Chondrocyte (in vitro differentiated cells): ENCODE data around the gene CWC27. TPM values are rescaled to one million over a fixed set of nuclear protein-coding genes. Genes with fewer than 3 reads are reported as not detected.
"Not testable (repeated sequence)": the region's sequence is repeated elsewhere in the genome, so short reads cannot be mapped to it uniquely, and the experiment has no call there.

Experiments
- DNase-seq: peaks from one replicate; pipeline ENCODE4 v3.0.0; 2021; ENCODE audit warnings: mixed read lengths, low spot score
- H3K27ac Mint-ChIP-seq: one replicate; pipeline ENCODE4 v1.8.0; 2021; ENCODE audit warnings: mild to moderate bottlenecking, moderate library complexity, mixed read lengths; ENCODE audit not compliant: unreplicated experiment
- H3K27me3 Mint-ChIP-seq: 2 replicates; pipeline ENCODE4 v1.8.0; 2021; ENCODE audit warnings: low read depth, mixed read lengths
- H3K36me3 Mint-ChIP-seq: 2 replicates; pipeline ENCODE4 v1.8.0; 2021; ENCODE audit warnings: low read depth, mixed read lengths
- H3K4me1 Mint-ChIP-seq: 2 replicates; pipeline ENCODE4 v1.8.0; 2021; ENCODE audit warnings: low read depth, mild to moderate bottlenecking, mixed read lengths
- H3K4me3 Mint-ChIP-seq: one replicate; pipeline ENCODE4 v1.8.0; 2021; ENCODE audit warnings: mild to moderate bottlenecking, moderate library complexity, mixed read lengths; ENCODE audit not compliant: unreplicated experiment
- H3K9me3 Mint-ChIP-seq: 2 replicates; pipeline ENCODE4 v1.8.0; 2021; ENCODE audit warnings: low read depth, mixed read lengths
- total RNA-seq: library from RNA; stranded (reverse); gene quantifications from 3 replicates; pipeline ENCODE4 v1.2.1, GENCODE V29; 2021
- TF ChIP-seq, protein P1 (sequence below): fragments of 200-600 bp; sonication (generic); IDR thresholded peaks from 2 replicates; pipeline ENCODE4 v1.5.0; 2021; ENCODE audit warnings: antibody characterized with exemption, mild to moderate bottlenecking, moderate library complexity

Gene CWC27
- total RNA-seq, 1 donor from 2014 or later, result 19.5 TPM

DNA sequence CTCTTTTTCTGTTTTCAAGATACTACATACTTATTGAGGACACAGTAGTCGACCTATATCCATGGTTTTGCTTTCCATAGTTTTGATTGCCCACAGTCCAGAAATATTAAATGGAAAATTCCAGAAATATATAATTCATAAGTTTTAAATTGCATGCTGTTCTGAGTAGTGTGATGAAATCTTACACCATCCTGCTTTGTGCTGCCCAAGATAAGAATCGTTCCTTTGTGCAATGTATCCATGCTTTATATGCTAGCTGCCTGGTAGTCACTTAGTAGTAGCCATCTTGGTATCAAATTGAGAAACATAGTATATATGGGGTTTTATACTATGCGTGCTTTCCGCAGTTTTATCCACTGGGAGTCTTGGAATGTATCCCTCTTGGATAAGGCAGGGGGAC lies 59.0 kb downstream of the CWC27 start:
- Mint-ChIP-seq H3K9me3 (peaks cover 4% of the 10 kb centered on the region), H3K27me3 (no peaks in the 10 kb centered on the region), H3K4me3 (no peak overlapping the region), H3K36me3 (peaks cover 1% of the 10 kb centered on the region), H3K27ac (no peak overlapping the region), H3K4me1 (peaks cover 15% of the 10 kb centered on the region)
- TF ChIP-seq, protein P1, sequence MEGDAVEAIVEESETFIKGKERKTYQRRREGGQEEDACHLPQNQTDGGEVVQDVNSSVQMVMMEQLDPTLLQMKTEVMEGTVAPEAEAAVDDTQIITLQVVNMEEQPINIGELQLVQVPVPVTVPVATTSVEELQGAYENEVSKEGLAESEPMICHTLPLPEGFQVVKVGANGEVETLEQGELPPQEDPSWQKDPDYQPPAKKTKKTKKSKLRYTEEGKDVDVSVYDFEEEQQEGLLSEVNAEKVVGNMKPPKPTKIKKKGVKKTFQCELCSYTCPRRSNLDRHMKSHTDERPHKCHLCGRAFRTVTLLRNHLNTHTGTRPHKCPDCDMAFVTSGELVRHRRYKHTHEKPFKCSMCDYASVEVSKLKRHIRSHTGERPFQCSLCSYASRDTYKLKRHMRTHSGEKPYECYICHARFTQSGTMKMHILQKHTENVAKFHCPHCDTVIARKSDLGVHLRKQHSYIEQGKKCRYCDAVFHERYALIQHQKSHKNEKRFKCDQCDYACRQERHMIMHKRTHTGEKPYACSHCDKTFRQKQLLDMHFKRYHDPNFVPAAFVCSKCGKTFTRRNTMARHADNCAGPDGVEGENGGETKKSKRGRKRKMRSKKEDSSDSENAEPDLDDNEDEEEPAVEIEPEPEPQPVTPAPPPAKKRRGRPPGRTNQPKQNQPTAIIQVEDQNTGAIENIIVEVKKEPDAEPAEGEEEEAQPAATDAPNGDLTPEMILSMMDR, result no peak
- DNase-seq, result no peak

DNA sequence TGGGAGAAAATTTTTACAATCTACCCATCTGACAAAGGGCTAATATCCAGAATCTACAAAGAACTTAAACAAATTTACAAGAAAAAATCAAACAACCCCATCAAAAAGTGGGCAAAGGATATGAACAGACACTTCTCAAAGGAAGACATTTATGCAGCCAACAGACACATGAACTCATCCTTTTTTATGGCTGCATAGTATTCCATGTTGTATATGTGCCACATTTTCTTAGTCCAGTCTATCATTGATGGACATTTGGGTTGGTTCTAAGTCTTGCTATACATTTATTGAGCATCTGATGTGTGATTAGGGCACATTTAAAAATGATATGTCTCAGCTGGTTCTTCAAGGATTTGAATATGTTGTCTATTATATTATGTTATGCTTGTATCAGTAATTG lies 61.9 kb downstream of the CWC27 start:
- H3K4me3 Mint-ChIP-seq, H3K9me3 Mint-ChIP-seq, H3K27me3 Mint-ChIP-seq, DNase-seq, H3K36me3 Mint-ChIP-seq, H3K27ac Mint-ChIP-seq: not testable (repeated sequence)
- peaks cover 12% of the 10 kb centered on the region for H3K4me1 Mint-ChIP-seq

DNA sequence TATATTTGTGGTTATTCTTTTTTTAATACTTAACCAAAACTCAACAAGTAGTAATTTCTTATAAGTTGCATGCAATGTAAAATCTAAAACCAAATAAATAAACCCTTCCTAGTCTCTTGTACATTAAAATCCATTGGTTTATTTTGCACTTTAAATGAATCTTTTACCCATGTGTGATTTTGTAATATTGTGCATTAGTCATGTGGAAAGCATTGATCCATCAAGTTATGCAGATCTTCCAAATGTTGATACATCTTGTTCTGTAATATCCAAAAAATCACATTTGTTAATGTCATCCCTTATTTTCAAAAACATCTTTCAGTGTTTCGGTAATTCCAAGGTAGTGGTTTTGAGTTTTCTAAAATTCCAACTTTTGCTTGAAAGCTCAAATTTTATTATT lies 63.3 kb downstream of the CWC27 start:
- peaks cover 14% of the 10 kb centered on the region for H3K4me1 Mint-ChIP-seq
- H3K9me3 Mint-ChIP-seq, result peaks cover 4% of the 10 kb centered on the region
- H3K27me3 Mint-ChIP-seq, result no peaks in the 10 kb centered on the region
- no peak overlapping the region for H3K4me3 Mint-ChIP-seq
- H3K27ac Mint-ChIP-seq, result no peak overlapping the region
- TF ChIP-seq, protein P1, result no peak
- peaks cover 3% of the 10 kb centered on the region for H3K36me3 Mint-ChIP-seq
- DNase-seq, result no peak

DNA sequence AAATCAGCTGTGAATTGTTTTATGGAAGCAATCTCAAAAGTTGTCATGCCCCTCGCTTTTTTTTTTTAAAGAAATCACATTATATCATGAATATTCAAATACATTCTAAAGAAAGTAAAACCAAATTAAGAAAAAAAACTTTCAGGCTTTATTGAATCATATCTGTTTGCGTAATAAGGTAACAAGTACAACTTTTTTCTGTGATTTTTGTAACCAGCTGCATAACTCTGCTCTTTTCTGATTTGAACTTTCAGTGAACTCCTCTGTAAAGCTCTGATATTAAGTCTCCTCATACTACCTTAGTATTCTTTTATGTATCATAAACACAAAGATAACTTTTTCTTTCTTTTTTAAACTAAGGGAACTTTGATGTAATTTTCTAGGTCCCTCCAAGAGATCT lies 65.3 kb downstream of the CWC27 start:
- peaks cover 3% of the 10 kb centered on the region for H3K36me3 Mint-ChIP-seq
- no peaks in the 10 kb centered on the region for H3K27me3 Mint-ChIP-seq
- H3K4me1 Mint-ChIP-seq, result peaks cover 18% of the 10 kb centered on the region
- H3K9me3 Mint-ChIP-seq, result peaks cover 2% of the 10 kb centered on the region
- no peak for DNase-seq
- TF ChIP-seq, protein P1, result no peak
- H3K27ac Mint-ChIP-seq, result no peak overlapping the region
- no peak overlapping the region for H3K4me3 Mint-ChIP-seq

DNA sequence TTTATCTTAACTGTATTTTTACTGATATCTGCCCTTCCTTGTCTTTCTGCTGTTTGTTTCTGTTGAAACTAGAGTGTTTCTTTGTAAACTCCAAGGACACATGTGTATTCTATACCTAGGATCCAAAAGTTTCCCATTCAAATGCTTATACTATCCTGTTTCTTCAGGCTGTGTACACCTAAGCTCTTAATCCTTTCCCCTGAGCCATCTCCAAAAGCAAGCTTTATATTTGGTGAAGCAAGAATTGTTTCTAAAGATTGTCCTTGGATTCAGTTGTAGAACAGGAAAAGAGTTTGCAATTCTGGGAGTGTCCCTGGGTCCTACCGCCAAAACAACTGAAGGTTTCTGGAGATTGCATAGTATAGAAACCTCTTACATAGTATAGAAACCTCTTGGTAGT lies 65.9 kb downstream of the CWC27 start:
- Mint-ChIP-seq H3K36me3 (peaks cover 4% of the 10 kb centered on the region), H3K9me3 (peaks cover 2% of the 10 kb centered on the region), H3K27me3 (no peaks in the 10 kb centered on the region), H3K4me1 (peaks cover 24% of the 10 kb centered on the region), H3K27ac (no peak overlapping the region), H3K4me3 (no peak overlapping the region)
- TF ChIP-seq, protein P1, result no peak
- DNase-seq, result no peak

DNA sequence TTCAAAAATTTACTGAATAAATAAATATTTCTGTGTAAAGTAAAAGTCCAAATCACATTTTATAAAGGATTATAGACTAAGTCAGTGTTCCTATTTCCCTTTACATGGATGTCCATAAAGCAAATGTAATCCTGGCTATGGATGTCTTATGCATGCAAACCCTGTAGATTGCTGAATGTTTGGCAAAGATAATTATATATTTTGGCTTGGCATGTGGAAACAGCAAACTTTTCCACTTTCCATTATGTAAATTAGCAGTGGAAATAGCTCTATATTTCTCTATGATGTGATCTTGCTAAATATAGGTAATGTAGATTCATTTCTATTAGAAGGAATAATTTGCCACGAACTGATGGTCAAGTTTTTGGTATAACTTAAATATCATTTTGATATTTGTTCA lies 66.5 kb downstream of the CWC27 start:
- peaks cover 28% of the 10 kb centered on the region for H3K4me1 Mint-ChIP-seq
- TF ChIP-seq, protein P1, result no peak

More for the DNA sequence above, 66.5 kb downstream of the CWC27 start:
- peaks cover 6% of the 10 kb centered on the region for H3K36me3 Mint-ChIP-seq
- no peak overlapping the region for H3K27ac Mint-ChIP-seq
- H3K27me3 Mint-ChIP-seq, result no peaks in the 10 kb centered on the region
- DNase-seq, result no peak
- H3K9me3 Mint-ChIP-seq, result peaks cover 2% of the 10 kb centered on the region
- H3K4me3 Mint-ChIP-seq, result no peak overlapping the region
